Measurements from ENCODE around the gene ITGAX. TPM values are rescaled to one million over a fixed set of nuclear protein-coding genes. Genes with fewer than 3 reads are reported as not detected.
A peak's percentile ranks its signal among the peaks of the same experiment; 100 is the strongest.

ITGAX gene
- total RNA-seq, 1 experiment from 2014 or later, result 2.7 TPM

DNA sequence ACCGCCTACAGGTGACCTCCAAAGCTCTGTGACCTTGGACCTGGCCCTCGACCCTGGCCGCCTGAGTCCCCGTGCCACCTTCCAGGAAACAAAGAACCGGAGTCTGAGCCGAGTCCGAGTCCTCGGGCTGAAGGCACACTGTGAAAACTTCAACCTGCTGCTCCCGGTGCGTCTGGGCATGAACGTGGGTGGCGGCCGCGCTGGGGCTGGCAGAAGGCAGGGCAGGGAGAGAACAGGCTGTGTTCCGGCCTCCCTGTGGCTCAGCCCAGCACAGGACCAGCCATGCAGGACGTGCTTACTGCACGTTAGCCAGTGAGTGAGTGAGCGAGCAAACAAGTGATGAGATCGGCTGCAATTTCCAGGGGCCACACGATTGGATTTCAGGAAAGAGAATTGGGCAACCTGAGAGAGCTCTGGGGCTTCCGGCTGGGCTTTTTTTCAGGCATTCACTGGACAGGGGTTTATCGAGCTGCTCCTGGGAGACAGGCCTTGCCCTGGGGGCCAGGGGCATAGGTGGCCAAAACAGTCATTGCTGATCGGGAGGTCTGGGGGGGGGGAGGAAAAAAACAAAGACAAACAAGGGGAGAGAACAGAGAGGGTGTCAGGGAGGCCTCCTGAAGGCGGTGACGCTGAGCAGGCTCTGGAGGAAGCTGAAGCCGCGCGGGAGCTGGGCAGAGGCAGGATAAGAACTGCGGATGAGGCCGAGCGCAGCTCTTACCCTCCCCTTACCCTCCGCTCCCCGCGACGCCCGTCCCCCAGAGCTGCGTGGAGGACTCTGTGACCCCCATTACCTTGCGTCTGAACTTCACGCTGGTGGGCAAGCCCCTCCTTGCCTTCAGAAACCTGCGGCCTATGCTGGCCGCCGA lies 16.9 kb downstream of the ITGAX start:
- no peak for DNase-seq (ENCODE audit: low read depth)

DNA sequence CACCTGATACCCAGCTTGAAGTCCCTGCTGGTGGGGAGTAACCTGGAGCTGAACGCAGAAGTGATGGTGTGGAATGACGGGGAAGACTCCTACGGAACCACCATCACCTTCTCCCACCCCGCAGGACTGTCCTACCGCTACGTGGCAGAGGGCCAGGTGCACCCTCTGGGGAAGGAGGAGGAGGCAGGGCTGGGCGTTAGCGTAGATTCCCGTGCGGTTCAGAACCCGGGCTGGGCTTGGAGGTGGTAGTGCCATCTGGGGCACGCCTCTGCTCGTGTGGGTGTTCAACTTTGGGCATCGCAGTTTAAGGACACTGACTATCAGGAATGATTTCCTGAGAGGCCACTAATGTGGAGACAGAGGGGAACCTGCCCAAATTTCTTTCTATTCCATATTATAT lies 18.3 kb downstream of the ITGAX start:
- DNase-seq (ENCODE audit: low read depth), result no peak

DNA sequence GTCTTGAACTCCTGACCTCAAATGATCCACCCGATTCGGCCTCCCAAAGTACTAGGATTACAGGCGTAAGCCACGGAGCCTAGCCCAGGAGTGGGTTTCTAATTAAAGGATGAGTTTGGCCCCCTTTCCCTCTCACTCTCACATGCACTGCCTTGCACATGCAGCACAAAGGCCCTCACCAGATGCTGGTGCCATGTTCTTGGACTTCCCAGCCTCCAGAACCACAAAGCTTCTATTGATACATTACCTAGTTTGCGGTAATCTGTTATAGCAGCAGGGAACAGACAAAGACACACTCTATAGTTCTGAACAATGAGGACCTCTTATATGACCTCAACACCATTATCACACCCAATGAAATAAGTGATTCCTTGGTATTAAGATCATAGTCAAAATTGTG lies 20.3 kb downstream of the ITGAX start:
- no peak for DNase-seq (ENCODE audit: low read depth)

DNA sequence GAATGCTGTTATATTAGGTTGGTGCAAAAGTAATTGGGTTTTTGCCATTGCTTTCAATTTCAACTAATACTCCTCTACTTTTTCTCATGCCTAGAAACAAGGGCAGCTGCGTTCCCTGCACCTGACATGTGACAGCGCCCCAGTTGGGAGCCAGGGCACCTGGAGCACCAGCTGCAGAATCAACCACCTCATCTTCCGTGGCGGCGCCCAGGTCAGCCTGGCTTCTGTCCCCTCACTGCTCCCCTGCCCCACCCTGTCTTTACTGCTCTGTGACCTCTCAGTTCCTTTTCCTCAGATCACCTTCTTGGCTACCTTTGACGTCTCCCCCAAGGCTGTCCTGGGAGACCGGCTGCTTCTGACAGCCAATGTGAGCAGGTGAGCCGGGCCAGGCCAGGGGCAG lies 21.7 kb downstream of the ITGAX start:
- no peak for DNase-seq (ENCODE audit: low read depth)

DNA sequence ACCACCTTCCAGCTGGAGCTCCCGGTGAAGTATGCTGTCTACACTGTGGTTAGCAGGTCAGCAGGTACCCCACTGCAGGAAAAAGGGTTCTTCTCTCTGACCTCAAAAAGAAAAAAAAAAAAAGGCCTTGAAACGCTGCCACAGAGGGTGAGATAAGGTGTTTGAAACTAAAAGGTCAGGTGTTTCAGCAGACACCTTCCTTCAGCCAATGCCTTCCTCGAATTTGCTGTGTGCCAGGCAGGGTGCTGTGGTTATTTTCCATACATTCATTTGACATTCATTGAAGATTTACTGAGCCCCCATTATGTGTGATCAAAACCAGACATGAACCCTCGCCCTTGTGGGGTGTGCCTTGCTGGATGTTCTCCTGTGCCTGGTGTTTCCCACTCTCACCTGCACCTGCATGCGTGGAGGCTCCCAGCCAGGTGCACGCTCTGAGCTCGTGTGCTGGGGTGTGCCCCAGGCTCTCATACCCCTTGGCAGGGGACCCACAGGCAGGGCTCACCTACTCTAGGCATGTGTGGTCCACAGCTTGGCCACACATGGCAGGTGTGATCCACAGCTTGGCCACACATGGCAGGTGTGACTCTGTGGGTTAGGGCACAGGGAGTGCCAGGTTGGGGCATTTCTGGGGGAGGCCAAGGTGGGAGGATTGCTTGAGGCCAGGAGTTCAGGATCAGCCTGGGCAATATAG lies 22.4 kb downstream of the ITGAX start:
- DNase-seq (ENCODE audit: low read depth), result no peak

DNA sequence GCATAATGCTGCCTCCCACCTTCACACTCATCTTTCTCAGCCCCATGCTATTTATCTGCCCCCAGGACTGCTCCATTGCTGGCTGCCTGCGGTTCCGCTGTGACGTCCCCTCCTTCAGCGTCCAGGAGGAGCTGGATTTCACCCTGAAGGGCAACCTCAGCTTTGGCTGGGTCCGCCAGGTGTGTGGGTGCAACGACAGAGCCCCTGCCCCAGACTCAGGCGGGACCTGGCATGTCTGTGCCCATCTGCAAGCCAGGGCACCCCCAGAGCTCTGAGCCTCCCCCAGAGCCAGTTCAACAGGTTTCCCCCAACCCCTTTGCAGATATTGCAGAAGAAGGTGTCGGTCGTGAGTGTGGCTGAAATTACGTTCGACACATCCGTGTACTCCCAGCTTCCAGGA lies 25.2 kb downstream of the ITGAX start:
- no peak for DNase-seq (ENCODE audit: low read depth)

DNA sequence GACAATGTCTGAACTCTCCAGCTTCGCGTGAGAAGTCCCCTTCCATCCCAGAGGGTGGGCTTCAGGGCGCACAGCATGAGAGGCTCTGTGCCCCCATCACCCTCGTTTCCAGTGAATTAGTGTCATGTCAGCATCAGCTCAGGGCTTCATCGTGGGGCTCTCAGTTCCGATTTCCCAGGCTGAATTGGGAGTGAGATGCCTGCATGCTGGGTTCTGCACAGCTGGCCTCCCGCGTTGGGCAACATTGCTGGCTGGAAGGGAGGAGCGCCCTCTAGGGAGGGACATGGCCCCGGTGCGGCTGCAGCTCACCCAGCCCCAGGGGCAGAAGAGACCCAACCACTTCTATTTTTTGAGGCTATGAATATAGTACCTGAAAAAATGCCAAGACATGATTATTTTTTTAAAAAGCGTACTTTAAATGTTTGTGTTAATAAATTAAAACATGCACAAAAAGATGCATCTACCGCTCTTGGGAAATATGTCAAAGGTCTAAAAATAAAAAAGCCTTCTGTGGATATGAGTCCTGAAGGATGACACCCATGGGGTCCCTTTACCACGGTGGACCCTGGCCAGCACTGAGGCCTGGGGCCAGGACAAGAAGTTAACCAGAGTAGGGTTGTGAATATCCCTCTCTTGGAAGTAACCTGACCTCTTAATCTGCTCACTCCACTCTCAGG lies 27.6 kb downstream of the ITGAX start:
- peak; percentile 33 for DNase-seq (ENCODE audit: low read depth)

DNA sequence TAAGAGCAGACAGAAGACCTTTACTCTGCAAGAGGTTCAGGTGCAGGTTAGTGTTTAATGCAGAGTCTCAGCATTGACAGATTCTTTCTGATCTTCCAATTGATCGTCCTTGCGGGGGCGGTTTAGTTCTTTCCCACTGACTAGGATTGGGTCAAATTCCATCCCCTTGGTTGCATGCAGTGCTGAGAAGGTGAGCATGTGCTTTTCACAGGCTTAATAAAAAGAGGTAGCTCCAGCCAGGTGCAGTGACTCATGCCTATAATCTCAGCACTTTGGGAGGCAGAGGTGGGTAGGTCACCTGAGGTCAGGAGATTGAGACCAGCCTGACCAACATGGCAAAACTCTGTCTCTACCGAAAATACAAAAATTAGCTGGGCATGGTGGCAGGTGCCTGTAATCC lies 30.7 kb downstream of the ITGAX start:
- DNase-seq (ENCODE audit: low read depth), result no peak

DNA sequence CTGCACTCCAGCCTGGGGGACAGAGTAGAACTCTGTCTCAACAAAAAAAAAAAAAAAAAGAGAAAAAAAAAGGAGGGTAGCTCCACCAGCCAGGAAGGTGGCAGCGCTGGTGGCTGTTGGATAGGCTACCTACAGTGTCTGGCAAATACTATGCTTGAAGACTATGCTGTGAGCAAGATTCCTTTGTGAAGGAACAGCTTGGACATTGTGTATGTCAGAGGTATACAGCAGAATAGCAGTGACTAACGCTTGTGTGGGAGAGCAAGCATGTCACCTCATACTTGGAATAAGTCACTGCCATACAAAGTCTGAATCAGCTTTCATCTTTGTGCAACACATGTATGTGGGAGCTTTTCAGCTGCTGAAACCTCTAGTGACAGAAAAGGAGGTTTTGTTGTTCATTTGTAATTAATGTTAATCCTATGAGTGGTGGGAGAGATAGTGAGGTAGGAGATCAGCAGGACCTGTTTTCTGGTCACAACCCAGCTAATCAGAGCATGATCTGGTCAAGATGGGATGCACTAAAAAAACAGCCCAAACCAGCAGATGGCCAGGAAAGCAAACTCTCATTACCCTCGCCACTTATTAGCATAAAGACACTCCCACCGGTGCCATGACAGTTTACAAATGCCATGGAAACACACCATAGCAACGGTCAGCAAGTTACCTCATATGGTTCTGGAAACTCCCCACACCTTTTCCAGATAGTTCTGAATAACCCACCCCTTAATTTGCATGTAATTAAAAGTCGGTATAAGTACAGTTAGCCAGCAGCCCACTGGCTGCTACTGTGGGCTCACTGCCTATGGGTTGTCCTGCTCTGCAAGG lies 31.4 kb downstream of the ITGAX start:
- peak; percentile 32 for DNase-seq (ENCODE audit: low read depth)

DNA sequence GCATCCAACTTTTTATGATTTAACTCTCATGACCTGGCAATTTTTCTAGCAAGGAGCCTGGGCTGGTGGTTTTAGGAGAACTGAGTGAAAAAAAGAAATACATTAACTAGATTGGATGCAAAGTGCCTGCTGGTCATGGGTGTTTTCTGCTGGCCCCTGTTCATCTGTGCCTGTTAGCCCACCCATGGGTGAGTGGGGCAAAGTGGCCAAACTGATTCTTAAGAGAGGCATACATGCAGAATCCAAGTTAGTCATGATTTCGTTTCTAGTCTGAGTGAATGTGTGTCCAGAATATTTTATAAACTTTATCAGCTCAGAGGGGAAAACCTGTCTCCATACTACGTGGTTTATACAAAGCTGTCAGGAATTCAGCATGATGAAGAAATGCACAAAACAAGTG lies 33.6 kb downstream of the ITGAX start:
- no peak for DNase-seq (ENCODE audit: low read depth)

DNA sequence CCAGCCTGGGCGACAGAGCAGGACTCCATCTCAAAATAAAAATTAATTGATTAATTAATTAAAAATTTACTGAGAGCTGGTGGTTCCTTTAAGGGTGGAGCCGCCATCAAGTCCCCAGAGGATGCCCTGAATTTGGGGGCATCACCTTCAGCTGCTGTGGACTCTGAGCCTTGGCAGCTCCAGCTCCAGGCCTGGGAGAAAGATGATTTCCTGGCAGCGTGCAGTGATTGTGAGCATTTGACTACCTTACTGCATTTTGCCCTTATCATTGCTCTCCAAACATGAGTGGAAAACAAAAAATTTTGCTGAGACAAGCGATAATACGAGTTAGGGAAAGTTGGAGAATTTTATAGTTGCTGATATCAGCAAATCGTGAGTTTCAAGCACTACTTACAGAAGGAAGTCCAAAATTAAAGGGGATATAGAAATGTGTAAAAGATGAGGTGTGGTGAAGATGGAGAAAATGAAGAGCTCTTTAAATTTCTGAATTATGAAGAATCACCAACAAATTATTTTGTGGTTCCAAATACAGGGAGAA lies 35.6 kb downstream of the ITGAX start:
- no peak for DNase-seq (ENCODE audit: low read depth)

DNA sequence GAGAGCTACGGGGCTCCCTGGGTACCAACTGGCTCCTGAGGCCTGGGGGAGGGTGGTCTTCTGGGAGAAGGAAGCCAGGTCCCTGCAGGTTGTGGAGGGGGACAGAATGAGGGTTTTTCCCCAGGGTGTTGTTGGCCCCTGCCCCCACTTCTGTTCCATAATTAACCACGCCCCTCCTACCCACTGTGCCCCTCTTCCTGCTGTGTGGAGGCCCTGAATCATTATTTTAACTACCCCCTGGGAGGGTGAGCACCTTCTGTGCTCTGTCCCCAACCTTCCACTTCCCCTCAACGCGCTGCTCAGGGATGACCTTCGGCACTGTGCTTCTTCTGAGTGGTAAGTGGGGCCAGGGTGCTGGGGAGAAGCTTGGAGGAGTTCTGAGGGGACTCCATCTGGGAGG lies 38.1 kb downstream of the ITGAX start, which contains the start of gene ITGAD:
TSS of gene ITGAD (plus strand) at position 280 of the 400 bp plus-strand sequence. CDS start at position 306, 26 bp downstream.
- no peak for DNase-seq (ENCODE audit: low read depth)

DNA sequence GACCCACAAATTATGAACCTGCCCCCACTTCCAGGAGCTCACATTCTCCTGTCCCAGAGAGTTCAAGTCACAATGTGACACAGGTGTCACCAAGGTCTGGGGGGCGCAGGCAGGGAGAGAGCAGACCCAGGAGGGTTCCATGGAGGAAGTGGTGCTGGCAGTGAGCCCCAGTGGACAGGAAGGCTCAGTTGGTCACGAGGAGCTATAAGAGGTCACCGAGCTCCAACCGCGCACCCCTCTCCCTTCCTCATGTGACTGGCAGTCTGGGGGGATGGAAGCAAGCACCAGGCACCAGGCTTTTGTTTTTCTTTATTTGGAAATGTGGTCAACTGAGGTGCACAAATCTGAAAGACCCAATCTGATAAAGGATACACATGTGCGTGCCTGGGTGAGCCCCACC lies 40.7 kb downstream of the ITGAX start:
- DNase-seq (ENCODE audit: low read depth), result no peak

DNA sequence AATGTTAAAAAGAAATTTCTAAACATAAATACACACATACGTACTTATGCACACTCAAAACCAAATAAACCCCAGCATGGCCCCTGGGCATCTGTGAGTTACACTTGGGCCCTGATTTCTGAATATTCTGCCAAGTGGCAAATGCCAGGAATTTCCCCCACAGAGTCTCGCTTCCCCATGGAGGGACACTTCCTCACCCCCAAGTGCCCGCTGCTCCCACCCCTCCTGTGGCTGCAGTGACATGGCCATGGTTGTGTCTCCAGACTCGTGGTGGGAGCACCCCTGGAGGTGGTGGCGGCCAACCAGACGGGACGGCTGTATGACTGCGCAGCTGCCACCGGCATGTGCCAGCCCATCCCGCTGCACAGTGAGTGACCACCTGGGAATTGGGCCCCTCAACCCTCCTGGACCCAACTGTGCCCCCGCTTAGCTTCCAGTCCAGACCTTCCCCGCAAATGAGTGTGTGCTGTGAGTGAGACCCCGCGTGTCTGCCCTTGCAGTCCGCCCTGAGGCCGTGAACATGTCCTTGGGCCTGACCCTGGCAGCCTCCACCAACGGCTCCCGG lies 42.2 kb downstream of the ITGAX start:
- no peak for DNase-seq (ENCODE audit: low read depth)

DNA sequence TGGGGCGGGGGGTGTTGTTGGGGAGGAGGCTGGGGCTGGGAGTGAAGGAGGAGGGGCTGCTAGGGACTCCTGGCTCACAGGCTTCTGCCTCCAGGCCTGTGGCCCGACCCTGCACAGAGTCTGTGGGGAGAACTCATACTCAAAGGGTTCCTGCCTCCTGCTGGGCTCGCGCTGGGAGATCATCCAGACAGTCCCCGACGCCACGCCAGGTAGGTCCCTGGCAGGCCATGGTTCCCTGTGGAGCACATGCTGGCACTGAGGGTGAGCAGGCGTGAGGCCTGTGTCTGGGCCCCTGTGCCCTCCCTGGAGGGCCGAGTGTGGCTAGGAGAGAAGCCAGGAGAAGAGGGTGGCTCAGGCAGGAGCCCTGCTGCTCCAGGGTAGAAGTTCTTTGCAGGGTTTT lies 42.7 kb downstream of the ITGAX start:
- DNase-seq (ENCODE audit: low read depth), result no peak

DNA sequence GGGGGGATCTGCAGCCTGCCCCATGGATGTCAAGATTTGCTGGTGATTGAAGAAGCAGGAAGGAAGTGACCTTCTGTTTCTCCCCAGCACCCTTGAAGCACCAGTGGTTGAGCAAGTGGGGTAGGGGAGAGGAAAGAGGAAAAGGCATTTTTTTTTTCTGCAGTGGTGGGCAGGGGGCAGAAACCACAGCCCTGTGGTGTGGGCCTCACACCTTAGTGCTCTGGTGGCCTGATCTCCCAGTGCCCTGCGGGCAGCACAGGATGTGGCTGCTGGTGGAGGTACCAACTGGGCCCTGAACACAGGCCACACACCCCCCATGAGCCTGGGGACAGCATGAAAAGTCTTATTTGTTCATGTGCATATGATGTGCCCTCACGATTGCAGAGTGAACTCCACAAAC lies 45.2 kb downstream of the ITGAX start:
- DNase-seq (ENCODE audit: low read depth), result no peak

DNA sequence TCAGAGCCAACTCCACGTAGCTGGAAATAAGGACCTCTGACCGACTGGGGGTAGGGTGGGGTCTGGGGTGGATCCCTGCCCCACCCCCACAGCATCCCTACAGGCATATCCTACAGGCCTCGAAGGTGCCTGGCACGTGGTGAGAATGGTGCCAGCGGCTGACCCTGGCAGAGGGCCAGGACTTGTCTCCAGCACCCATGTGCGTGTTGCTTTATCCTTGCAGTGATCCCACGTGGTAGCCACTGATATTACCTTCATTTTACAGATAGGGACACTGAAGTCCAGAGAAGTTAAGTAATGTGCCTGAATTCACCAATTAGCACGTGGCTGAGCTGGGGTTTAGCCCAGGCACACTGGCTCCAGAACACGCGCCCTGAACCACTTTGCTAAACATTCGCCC lies 46.5 kb downstream of the ITGAX start:
- no peak for DNase-seq (ENCODE audit: low read depth)

DNA sequence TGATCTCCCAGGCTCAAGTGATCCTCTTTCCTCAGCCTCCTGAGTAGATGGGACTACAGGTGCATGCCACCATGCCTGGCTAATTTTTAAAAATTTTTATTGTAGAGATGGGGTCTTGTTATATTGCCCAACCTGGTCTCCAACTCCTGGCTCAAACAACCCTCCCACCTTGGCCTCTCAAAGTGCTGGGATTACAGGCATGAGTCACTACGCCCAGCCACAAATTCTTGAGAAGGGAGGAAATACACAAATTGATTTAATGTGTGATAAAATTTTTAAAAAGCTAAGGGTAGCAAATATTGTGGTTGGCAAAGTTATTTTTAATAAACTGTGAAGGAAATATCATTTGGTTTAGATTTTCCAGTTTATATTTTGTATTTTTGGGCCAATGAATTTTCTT lies 47.7 kb downstream of the ITGAX start:
- DNase-seq (ENCODE audit: low read depth), result no peak

DNA sequence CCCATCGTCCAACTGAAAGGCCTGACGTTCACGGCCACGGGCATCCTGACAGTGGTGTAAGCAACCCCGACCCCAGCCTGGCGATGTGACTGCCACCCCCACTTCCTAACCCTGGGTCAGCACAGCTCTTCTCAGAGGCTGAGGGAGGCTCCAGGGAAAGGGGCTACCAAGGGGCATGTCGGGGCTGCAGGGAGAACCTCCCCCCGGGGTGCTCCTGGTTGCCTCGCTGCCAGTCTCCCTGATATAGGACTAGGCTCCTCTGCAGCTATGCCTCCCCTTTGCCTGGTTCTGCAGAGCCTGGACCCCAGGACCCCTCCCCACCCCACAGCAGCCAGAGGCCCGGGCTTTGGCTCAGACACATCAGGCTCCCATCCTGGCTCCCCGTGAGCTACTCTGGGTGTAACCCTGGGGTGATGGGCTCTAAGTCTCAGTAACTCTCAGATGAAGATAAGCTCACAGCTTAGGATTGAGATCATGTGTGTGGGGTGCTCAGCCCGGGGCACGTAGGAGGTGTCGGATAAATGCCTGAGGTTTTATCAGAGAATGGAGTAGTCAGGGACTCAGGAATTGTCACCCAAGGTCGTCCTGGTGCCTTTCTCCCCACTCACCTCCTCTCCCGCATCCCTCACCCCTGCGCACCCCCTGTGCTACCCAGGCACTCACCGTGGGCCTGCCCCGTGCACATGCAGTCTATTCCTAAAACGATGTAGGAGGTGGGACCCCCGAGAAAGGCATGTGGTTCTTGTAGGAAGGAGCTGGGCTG lies 48.8 kb downstream of the ITGAX start:
- no peak for DNase-seq (ENCODE audit: low read depth)
